Mucosa of descending colon (tissue), 3 donors: ENCODE measurements around the gene TDG. TPM values are rescaled to one million over a fixed set of nuclear protein-coding genes. Genes with fewer than 3 reads are reported as not detected.

Experiments used
- ATAC-seq: fragments of 200-7000 bp; cut with Tn5 transposase; one replicate; pipeline ENCODE4 v1.9.1; 2020; ENCODE audit warnings: mild to moderate bottlenecking, moderate library complexity
- DNase-seq, 3 donors: peaks; one replicate each; pipeline ENCODE4 v3.0.0-alpha.2; 2020
- H3K36me3 ChIP-seq: fragments of 200-600 bp; one replicate; pipeline ENCODE4 v1.8.0; 2021; ENCODE audit warnings: low read depth, mild to moderate bottlenecking
- H3K4me1 ChIP-seq: fragments of 200-600 bp; one replicate; pipeline ENCODE4 v1.8.0; 2021; ENCODE audit warnings: low read depth, mild to moderate bottlenecking
- H3K4me3 ChIP-seq: fragments of 200-600 bp; one replicate; pipeline ENCODE4 v1.8.0; 2021; ENCODE audit warnings: mild to moderate bottlenecking
- H3K9me3 ChIP-seq: fragments of 200-600 bp; one replicate; pipeline ENCODE4 v1.8.0; 2021; ENCODE audit warnings: mild to moderate bottlenecking
- CTCF ChIP-seq: fragments of 200-600 bp; IDR thresholded peaks from one replicate; pipeline ENCODE4 v1.8.0; 2022; ENCODE audit warnings: antibody characterized with exemption, mild to moderate bottlenecking
- intact Hi-C, 2 donors: fragments of 100-400 bp; cut with DNase I in 1 of 2; cut with micrococcal nuclease in 1 of 2; formaldehyde crosslinking; loops; one replicate each; pipeline versions ENCODE4 v1.11.0 to v1.11.1; 2022; cut with DNase I, micrococcal nuclease
- total RNA-seq, 3 donors: library from RNA; stranded (reverse); fragmentation: NEBNext Ultra II Directional in 2 of 3; extraction: Animal tissue kit (Norgen Biotek cat#: 25700) in 2 of 3; gene quantifications; one replicate each; pipeline versions ENCODE4 v1.2.1 to v1.2.4, GENCODE V29; 2021 to 2023
- donor health status: DM: no; HTN: no; CAD: no; lungs with moderate emphysema.
- donor health status: DM: no; HTN: no; CAD: no.
- donor health status: DM: no; HTN: yes; CAD: no.

The TDG gene
- total RNA-seq, 3 donors from 2014 or later: 23.5 to 29.2 (median 27.7) TPM

DNA sequence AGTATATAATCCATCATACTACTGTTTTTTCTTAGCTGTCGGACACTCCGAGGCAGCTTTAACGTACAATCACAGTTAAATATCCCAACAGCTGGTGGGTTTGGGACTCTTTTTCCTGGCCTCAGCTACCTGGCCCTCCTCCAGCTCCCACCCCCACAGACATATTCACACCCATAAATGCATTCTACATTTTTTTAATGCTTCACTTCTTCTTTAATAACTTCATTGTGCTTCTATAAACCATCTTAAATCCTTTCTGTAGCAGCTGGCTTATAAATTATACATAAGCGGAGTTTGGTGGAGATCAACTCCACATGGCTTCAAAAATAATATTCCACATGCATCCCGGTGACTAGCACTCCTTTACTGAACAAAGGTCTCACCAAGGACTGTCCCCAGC lies 33.3 kb downstream of the TDG start:
- DNase-seq (no peak), ATAC-seq (no peak)
- Histone ChIP-seq H3K4me3 (no peak overlapping the region), H3K9me3 (no peaks in the 10 kb centered on the region), H3K36me3 (no peaks in the 10 kb centered on the region), H3K4me1 (no peaks in the 10 kb centered on the region)
- TF ChIP-seq CTCF: no peak
- intact Hi-C loops: no loop called here

- ATAC-seq: no peak
- no peak overlapping the region for H3K4me3 ChIP-seq
- no peaks in the 10 kb centered on the region for H3K9me3 ChIP-seq
- TF ChIP-seq CTCF: no peak
- H3K36me3 ChIP-seq: no peaks in the 10 kb centered on the region
- intact Hi-C loops: no loop called here
- no peaks in the 10 kb centered on the region for H3K4me1 ChIP-seq
- DNase-seq: no peak
Observed at GRCh38 chr12:104000807-104001434, 35.2 kb downstream of the TDG start.

DNA sequence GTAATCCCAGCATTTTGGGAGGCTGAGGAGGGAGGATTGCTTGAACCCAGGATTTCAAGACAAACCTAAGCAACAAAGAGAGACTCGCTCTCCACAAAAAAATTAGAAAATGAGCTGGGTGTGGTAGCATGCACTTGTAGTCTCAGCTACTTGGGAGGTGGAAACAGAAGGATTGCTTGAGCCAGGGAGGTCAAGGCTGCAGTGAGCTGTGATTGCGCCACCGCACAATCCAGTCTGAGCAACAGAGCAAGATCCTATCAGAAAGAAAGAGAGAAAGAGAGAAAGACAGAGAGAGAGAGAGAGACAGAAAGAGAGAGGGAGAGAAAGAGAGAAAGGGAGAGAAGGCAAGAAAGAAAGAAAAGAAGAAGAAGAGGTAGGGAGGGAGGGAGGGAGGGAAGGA lies 37.0 kb downstream of the TDG start:
- H3K36me3 ChIP-seq: no peaks in the 10 kb centered on the region
- no peak for TF ChIP-seq CTCF
- DNase-seq (no peak), ATAC-seq (no peak)
- intact Hi-C loops: no loop called here
- no peaks in the 10 kb centered on the region for H3K9me3 ChIP-seq
- H3K4me3 ChIP-seq: no peak overlapping the region
- no peaks in the 10 kb centered on the region for H3K4me1 ChIP-seq

- Histone ChIP-seq H3K4me3 (no peak overlapping the region), H3K9me3 (no peaks in the 10 kb centered on the region), H3K4me1 (no peaks in the 10 kb centered on the region), H3K36me3 (no peaks in the 10 kb centered on the region)
- no peak for TF ChIP-seq CTCF
- intact Hi-C loops: no loop called here
- ATAC-seq (no peak), DNase-seq (no peak)
Observed at GRCh38 chr12:104003596-104003995, 37.9 kb downstream of the TDG start.

- DNase-seq (no peak), ATAC-seq (no peak)
- intact Hi-C loops: no loop called here
- Histone ChIP-seq H3K9me3 (no peaks in the 10 kb centered on the region), H3K4me1 (no peaks in the 10 kb centered on the region), H3K36me3 (no peaks in the 10 kb centered on the region), H3K4me3 (no peak overlapping the region)
- no peak for TF ChIP-seq CTCF
Observed at GRCh38 chr12:104006929-104007328, 41.3 kb downstream of the TDG start.

- no peaks in the 10 kb centered on the region for H3K36me3 ChIP-seq
- no peaks in the 10 kb centered on the region for H3K4me1 ChIP-seq
- no peak for ATAC-seq
- TF ChIP-seq CTCF: no peak
- no peaks in the 10 kb centered on the region for H3K9me3 ChIP-seq
- intact Hi-C loops: no loop called here
- DNase-seq: no peak
- H3K4me3 ChIP-seq: no peak overlapping the region
Observed at GRCh38 chr12:104010121-104010520, 44.4 kb downstream of the TDG start.
